Esophagus muscularis mucosa (tissue), 4 donors: Measurements from ENCODE around the gene SLC6A8. TPM values are rescaled to one million over a fixed set of nuclear protein-coding genes. Genes with fewer than 3 reads are reported as not detected.
"Not testable (repeated sequence)": the region's sequence is repeated elsewhere in the genome, so short reads cannot be mapped to it uniquely, and the experiment has no call there.

ENCODE experiments used
- DNase-seq: peaks from one replicate; pipeline ENCODE4 v3.0.0-alpha.2; 2017; ENCODE audit errors: extremely low spot score
- H3K27ac ChIP-seq, 4 donors: fragments of 200-600 bp; sonication (generic); replicated peaks in 1 of 4; 1 replicate in 3 of 4; 2 replicates in 1 of 4; pipeline ENCODE4 v1.5.1; 2016 to 2019; ENCODE audit warnings: mild to moderate bottlenecking in 1 of 4
- H3K27me3 ChIP-seq, 4 donors: fragments of 200-600 bp; sonication (generic); one replicate each; pipeline versions ENCODE4 v1.5.1 to v1.6.0; 2016 to 2019
- H3K36me3 ChIP-seq, 4 donors: fragments of 200-600 bp; sonication (generic); one replicate each; pipeline ENCODE4 v1.5.1; 2016 to 2019
- H3K4me1 ChIP-seq, 4 donors: fragments of 200-600 bp; sonication (generic); one replicate each; pipeline ENCODE4 v1.5.1; 2016 to 2019
- H3K4me3 ChIP-seq, 4 donors: fragments of 200-600 bp; sonication (generic); 1 replicate in 2 of 4; 2 replicates in 2 of 4; pipeline ENCODE4 v1.5.1; 2016 to 2019; ENCODE audit warnings: mild to moderate bottlenecking in 4 of 4, moderate library complexity in 1 of 4
- H3K9me3 ChIP-seq, 4 donors: fragments of 200-600 bp; sonication (generic); 1 replicate in 3 of 4; 2 replicates in 1 of 4; pipeline ENCODE4 v1.5.1; 2016 to 2019
- EP300 ChIP-seq: sonication (generic); formaldehyde crosslinking; IDR thresholded peaks from one replicate; pipeline ENCODE4 v1.6.1; 2017; ENCODE audit warnings: antibody characterized with exemption
- POLR2A ChIP-seq: fragments of 450-650 bp; IDR thresholded peaks from one replicate; pipeline ENCODE4 v1.6.1; 2017; ENCODE audit warnings: antibody characterized with exemption, moderate library complexity, mild to moderate bottlenecking, low read depth
- POLR2AphosphoS5 ChIP-seq, 2 donors: sonication (generic); formaldehyde crosslinking; IDR thresholded peaks; one replicate each; pipeline ENCODE4 v1.6.1; 2017; ENCODE audit warnings: antibody characterized with exemption in 2 of 2
- WGBS: methylation state at CpG from one replicate; pipeline ENCODE4 v1.1.5; 2018; 5-methylcytosine and 5-hydroxymethylcytosine counted together
- intact Hi-C: fragments of 100-400 bp; cut with DNase I; formaldehyde crosslinking; loops from one replicate; pipeline ENCODE4 v1.15.1; 2023
- total RNA-seq, 4 donors: library from RNA; depleted of rRNA; stranded (reverse); fragments of >200 nt; gene quantifications; one replicate each; pipeline versions ENCODE4 v1.1.0 to v1.2.1, GENCODE V29; 2016
- TF ChIP-seq, protein P1 (sequence below), 3 experiments: fragments of 200-600 bp in 2 of 3; fragments of 450-650 bp in 1 of 3; sonication (generic) in 2 of 3; IDR thresholded peaks; one replicate each; pipeline ENCODE4 v1.5.1; 2017 to 2019; ENCODE audit warnings: antibody characterized with exemption in 3 of 3, mild to moderate bottlenecking in 2 of 3, moderate library complexity in 1 of 3

SLC6A8 gene
- total RNA-seq, 4 donors from 2014 or later, result 41.7 to 62.3 (median 45.6) TPM

- 89% methylated on average over 21 of the region's 29 CpGs for WGBS
- no peaks in the 10 kb centered on the region for H3K9me3 ChIP-seq
- TF ChIP-seq, protein P1, sequence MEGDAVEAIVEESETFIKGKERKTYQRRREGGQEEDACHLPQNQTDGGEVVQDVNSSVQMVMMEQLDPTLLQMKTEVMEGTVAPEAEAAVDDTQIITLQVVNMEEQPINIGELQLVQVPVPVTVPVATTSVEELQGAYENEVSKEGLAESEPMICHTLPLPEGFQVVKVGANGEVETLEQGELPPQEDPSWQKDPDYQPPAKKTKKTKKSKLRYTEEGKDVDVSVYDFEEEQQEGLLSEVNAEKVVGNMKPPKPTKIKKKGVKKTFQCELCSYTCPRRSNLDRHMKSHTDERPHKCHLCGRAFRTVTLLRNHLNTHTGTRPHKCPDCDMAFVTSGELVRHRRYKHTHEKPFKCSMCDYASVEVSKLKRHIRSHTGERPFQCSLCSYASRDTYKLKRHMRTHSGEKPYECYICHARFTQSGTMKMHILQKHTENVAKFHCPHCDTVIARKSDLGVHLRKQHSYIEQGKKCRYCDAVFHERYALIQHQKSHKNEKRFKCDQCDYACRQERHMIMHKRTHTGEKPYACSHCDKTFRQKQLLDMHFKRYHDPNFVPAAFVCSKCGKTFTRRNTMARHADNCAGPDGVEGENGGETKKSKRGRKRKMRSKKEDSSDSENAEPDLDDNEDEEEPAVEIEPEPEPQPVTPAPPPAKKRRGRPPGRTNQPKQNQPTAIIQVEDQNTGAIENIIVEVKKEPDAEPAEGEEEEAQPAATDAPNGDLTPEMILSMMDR (IDR thresholded peaks at IDR 0.05), result no peak
- TF ChIP-seq EP300 (no peak), POLR2AphosphoS5 (IDR thresholded peaks at IDR 0.05) (no peak), POLR2A (no peak)
These were observed 52.2 kb downstream of the SLC6A8 start for GRCh38 chrX:153739754-153740486.

GRCh38 chrX:153740631-153741222 lies 53.0 kb downstream of the SLC6A8 start:
- no peak overlapping the region for H3K4me3 ChIP-seq
- WGBS, result 93% methylated on average over 16 of the region's 16 CpGs
- TF ChIP-seq EP300 (no peak), POLR2A (no peak), POLR2AphosphoS5 (IDR thresholded peaks at IDR 0.05) (no peak)
- TF ChIP-seq, protein P1 (IDR thresholded peaks at IDR 0.05), result no peak
- peaks cover 0 to 21% (median 19%) of the 10 kb centered on the region in 4 donors for H3K4me1 ChIP-seq
- no peaks in the 10 kb centered on the region for H3K9me3 ChIP-seq
- intact Hi-C loops, result no loop called here
- H3K27ac ChIP-seq, result no peak overlapping the region
- peaks cover 4 to 50% (median 22%) of the 10 kb centered on the region in 4 donors for H3K36me3 ChIP-seq
- no peaks in the 10 kb centered on the region for H3K27me3 ChIP-seq
- no peak for DNase-seq

More at GRCh38 chrX:153739754-153740486, 52.2 kb downstream of the SLC6A8 start:
- peaks cover 0 to 21% (median 19%) of the 10 kb centered on the region in 4 donors for H3K4me1 ChIP-seq
- peaks cover 4 to 50% (median 22%) of the 10 kb centered on the region in 4 donors for H3K36me3 ChIP-seq
- no peak overlapping the region for H3K27ac ChIP-seq
- no peak overlapping the region for H3K4me3 ChIP-seq
- DNase-seq, result no peak
- H3K27me3 ChIP-seq, result no peaks in the 10 kb centered on the region
- intact Hi-C loops, result no loop called here

- Histone ChIP-seq H3K27me3 (no peaks in the 10 kb centered on the region), H3K4me3 (no peak overlapping the region), H3K9me3 (no peaks in the 10 kb centered on the region), H3K27ac (no peak overlapping the region), H3K4me1 (peaks cover 0 to 21% (median 19%) of the 10 kb centered on the region in 4 donors), H3K36me3 (peaks cover 2 to 43% (median 17%) of the 10 kb centered on the region in 4 donors)
- WGBS, result 67% methylated on average over 8 of the region's 14 CpGs
- no peak for DNase-seq
- TF ChIP-seq EP300 (no peak), POLR2AphosphoS5 (IDR thresholded peaks at IDR 0.05) (no peak)
- TF ChIP-seq, protein P1 (IDR thresholded peaks at IDR 0.05), result no peak
- intact Hi-C loops, result no loop called here
These were observed 53.7 kb downstream of the SLC6A8 start for GRCh38 chrX:153741446-153741845.

GRCh38 chrX:153742111-153742510 lies 54.4 kb downstream of the SLC6A8 start:
- peaks cover 0 to 21% (median 19%) of the 10 kb centered on the region in 4 donors for H3K4me1 ChIP-seq
- intact Hi-C loops, H3K4me3 ChIP-seq, DNase-seq, H3K9me3 ChIP-seq, H3K27ac ChIP-seq, H3K27me3 ChIP-seq: not testable (repeated sequence)
- peaks cover 0 to 36% (median 12%) of the 10 kb centered on the region in 4 donors for H3K36me3 ChIP-seq
- WGBS, result 93% methylated on average over 5 of the region's 14 CpGs

DNA sequence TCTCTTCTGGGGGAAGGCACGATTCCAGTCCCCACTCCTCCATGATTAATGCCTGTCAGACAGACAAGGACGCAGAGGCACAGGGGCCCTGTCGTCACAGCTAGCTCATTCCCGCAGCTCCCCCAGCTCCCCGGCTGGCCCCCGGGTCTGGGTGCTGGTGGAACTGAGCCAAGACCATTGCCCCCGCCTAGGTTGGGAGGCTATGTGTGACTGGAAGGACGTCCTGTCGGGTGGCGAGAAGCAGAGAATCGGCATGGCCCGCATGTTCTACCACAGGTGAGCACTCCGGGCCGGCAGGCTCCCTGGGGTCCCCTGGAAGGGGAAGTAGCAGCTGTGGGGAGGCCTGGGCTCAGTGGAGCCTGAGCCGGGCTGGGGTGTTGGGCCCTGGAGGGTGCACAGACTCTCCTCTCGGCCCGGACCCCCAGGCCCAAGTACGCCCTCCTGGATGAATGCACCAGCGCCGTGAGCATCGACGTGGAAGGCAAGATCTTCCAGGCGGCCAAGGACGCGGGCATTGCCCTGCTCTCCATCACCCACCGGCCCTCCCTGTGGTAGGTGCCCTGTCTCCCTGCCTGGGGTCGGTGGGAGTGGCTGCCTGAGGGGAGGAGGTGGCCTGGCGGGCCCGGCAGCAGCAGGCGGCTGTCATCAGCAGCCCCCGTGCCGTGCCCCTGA lies 55.2 kb downstream of the SLC6A8 start:
- DNase-seq, H3K27me3 ChIP-seq, H3K9me3 ChIP-seq, intact Hi-C loops: not testable (repeated sequence)
- Histone ChIP-seq H3K4me1 (peaks cover 0 to 21% (median 19%) of the 10 kb centered on the region in 4 donors), H3K36me3 (peaks cover 0 to 29% (median 10%) of the 10 kb centered on the region in 4 donors), H3K27ac (peak overlapping the region in 3 of 4 donors; percentile 46 to 58 (median 57)), H3K4me3 (peak overlapping the region in 2 of 4 donors; percentile 20 to 30)
- 77% methylated on average over 16 of the region's 32 CpGs for WGBS
